GM18526 (cell line): Measurements from ENCODE around the gene STAB1.

Experiments
- POLR2A ChIP-seq: IDR thresholded peaks from 3 replicates; pipeline ENCODE4 v1.6.1; 2011; ENCODE audit not compliant: insufficient read length; ENCODE audit errors: extremely low read depth

The STAB1 gene

GRCh38 chr3:52494886-52495495, at the start of gene STAB1:
TSS of gene STAB1 (plus strand) at chr3:52495338. CDS start at chr3:52495414, 76 bp downstream.
- no peak for TF ChIP-seq POLR2A

GRCh38 chr3:52446042-52446441, 49.1 kb upstream of the STAB1 start:
- TF ChIP-seq POLR2A: no peak

- TF ChIP-seq POLR2A: no peak
Observed at GRCh38 chr3:52446631-52447511, 48.3 kb upstream of the STAB1 start.

- no peak for TF ChIP-seq POLR2A
Observed at GRCh38 chr3:52447512-52448355, 47.4 kb upstream of the STAB1 start.

GRCh38 chr3:52450489-52451236, 44.5 kb upstream of the STAB1 start:
- no peak for TF ChIP-seq POLR2A

GRCh38 chr3:52451237-52452083, 43.7 kb upstream of the STAB1 start:
- TF ChIP-seq POLR2A: no peak

- TF ChIP-seq POLR2A: no peak
Observed at GRCh38 chr3:52452126-52452525, 43.0 kb upstream of the STAB1 start.

- no peak for TF ChIP-seq POLR2A
Observed at GRCh38 chr3:52452570-52453221, 42.4 kb upstream of the STAB1 start.

GRCh38 chr3:52453496-52454249, 41.5 kb upstream of the STAB1 start, which contains the start of gene TNNC1:
TSS of gene TNNC1 (minus strand) at chr3:52454041. CDS start at chr3:52454015, 26 bp downstream.
- TF ChIP-seq POLR2A: no peak

- TF ChIP-seq POLR2A: no peak
Observed at GRCh38 chr3:52454250-52454937, 40.7 kb upstream of the STAB1 start.

GRCh38 chr3:52454938-52455282, 40.2 kb upstream of the STAB1 start:
- no peak for TF ChIP-seq POLR2A
